ENCODE measurements around the gene ZNF821. TPM values are rescaled to one million over a fixed set of nuclear protein-coding genes. Genes with fewer than 3 reads are reported as not detected.

ZNF821 gene
- total RNA-seq, 1 donor from 2014 or later: 10.4 TPM

GRCh38 chr16:71893888-71894228 lies 9.9 kb upstream of the ZNF821 start:
- Mint-ChIP-seq H3K9me3 (ENCODE audit: unreplicated experiment) (no peaks in the 10 kb centered on the region), H3K36me3 (ENCODE audit: low read depth, unreplicated experiment) (peaks cover 2% of the 10 kb centered on the region), H3K4me3 (ENCODE audit: unreplicated experiment) (peak overlapping the region; percentile 100), H3K27me3 (ENCODE audit: low read depth, unreplicated experiment) (no peaks in the 10 kb centered on the region), H3K4me1 (ENCODE audit: low read depth, unreplicated experiment) (peaks cover 2% of the 10 kb centered on the region), H3K27ac (ENCODE audit: unreplicated experiment) (peak overlapping the region; percentile 98)
- H3K27me3 ChIP-seq (ENCODE audit: insufficient read depth, low read length): no peaks in the 10 kb centered on the region
- FAIRE-seq: no peak
- TF ChIP-seq EZH2 (IDR thresholded peaks at IDR 0.05; ENCODE audit: insufficient read depth, low read length): no peak
- TF ChIP-seq, protein P1, sequence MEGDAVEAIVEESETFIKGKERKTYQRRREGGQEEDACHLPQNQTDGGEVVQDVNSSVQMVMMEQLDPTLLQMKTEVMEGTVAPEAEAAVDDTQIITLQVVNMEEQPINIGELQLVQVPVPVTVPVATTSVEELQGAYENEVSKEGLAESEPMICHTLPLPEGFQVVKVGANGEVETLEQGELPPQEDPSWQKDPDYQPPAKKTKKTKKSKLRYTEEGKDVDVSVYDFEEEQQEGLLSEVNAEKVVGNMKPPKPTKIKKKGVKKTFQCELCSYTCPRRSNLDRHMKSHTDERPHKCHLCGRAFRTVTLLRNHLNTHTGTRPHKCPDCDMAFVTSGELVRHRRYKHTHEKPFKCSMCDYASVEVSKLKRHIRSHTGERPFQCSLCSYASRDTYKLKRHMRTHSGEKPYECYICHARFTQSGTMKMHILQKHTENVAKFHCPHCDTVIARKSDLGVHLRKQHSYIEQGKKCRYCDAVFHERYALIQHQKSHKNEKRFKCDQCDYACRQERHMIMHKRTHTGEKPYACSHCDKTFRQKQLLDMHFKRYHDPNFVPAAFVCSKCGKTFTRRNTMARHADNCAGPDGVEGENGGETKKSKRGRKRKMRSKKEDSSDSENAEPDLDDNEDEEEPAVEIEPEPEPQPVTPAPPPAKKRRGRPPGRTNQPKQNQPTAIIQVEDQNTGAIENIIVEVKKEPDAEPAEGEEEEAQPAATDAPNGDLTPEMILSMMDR (IDR thresholded peaks at IDR 0.05; ENCODE audit: insufficient read depth, low read depth, low read length): no peak
- H3K4me2 ChIP-seq (ENCODE audit: low read length): peak overlapping the region; percentile 90
- H3K79me2 ChIP-seq (ENCODE audit: insufficient read depth, low read length): peaks cover 36% of the 10 kb centered on the region
- peaks cover 13% of the 10 kb centered on the region for H3K4me1 ChIP-seq (ENCODE audit: insufficient read depth, low read length)
- no peak for DNase-seq (ENCODE audit: low read depth)
- H3K27ac ChIP-seq (ENCODE audit: low read depth, low read length): peak overlapping the region; percentile 24
- no peaks in the 10 kb centered on the region for H3K9me3 ChIP-seq (ENCODE audit: insufficient read depth, low read depth, low read length)
- H3K36me3 ChIP-seq (ENCODE audit: insufficient read depth, low read length): no peaks in the 10 kb centered on the region
- H4K20me1 ChIP-seq (ENCODE audit: insufficient read depth, low read length): peaks cover 29% of the 10 kb centered on the region
- H3K9ac ChIP-seq (ENCODE audit: low read length): peak overlapping the region; percentile 97
- H3K4me3 ChIP-seq (ENCODE audit: insufficient read depth, low read depth, low read length): peak overlapping the region; percentile 90
- H2AFZ ChIP-seq (ENCODE audit: low read depth, low read length): peak overlapping the region; percentile 85

- H3K9me3 ChIP-seq (ENCODE audit: insufficient read depth, low read depth, low read length): no peaks in the 10 kb centered on the region
- H2AFZ ChIP-seq (ENCODE audit: low read depth, low read length): no peak overlapping the region
- H3K36me3 ChIP-seq (ENCODE audit: insufficient read depth, low read length): no peaks in the 10 kb centered on the region
- H3K4me3 ChIP-seq (ENCODE audit: insufficient read depth, low read depth, low read length): no peak overlapping the region
- no peaks in the 10 kb centered on the region for H3K27me3 ChIP-seq (ENCODE audit: insufficient read depth, low read length)
- no peak overlapping the region for H3K4me2 ChIP-seq (ENCODE audit: low read length)
- H3K4me1 ChIP-seq (ENCODE audit: insufficient read depth, low read length): no peaks in the 10 kb centered on the region
- H3K79me2 ChIP-seq (ENCODE audit: insufficient read depth, low read length): no peaks in the 10 kb centered on the region
- FAIRE-seq (no peak), DNase-seq (ENCODE audit: low read depth) (no peak)
- H3K4me1 Mint-ChIP-seq (ENCODE audit: low read depth, unreplicated experiment): no peaks in the 10 kb centered on the region
- H3K4me3 Mint-ChIP-seq (ENCODE audit: unreplicated experiment): no peak overlapping the region
- TF ChIP-seq EZH2 (IDR thresholded peaks at IDR 0.05; ENCODE audit: insufficient read depth, low read length): no peak
- TF ChIP-seq, protein P1 (IDR thresholded peaks at IDR 0.05; ENCODE audit: insufficient read depth, low read depth, low read length): no peak
- no peaks in the 10 kb centered on the region for H3K36me3 Mint-ChIP-seq (ENCODE audit: low read depth, unreplicated experiment)
- no peak overlapping the region for H3K27ac Mint-ChIP-seq (ENCODE audit: unreplicated experiment)
- no peak overlapping the region for H3K9ac ChIP-seq (ENCODE audit: low read length)
- H3K27ac ChIP-seq (ENCODE audit: low read depth, low read length): no peak overlapping the region
- no peaks in the 10 kb centered on the region for H3K9me3 Mint-ChIP-seq (ENCODE audit: unreplicated experiment)
- no peaks in the 10 kb centered on the region for H4K20me1 ChIP-seq (ENCODE audit: insufficient read depth, low read length)
- no peaks in the 10 kb centered on the region for H3K27me3 Mint-ChIP-seq (ENCODE audit: low read depth, unreplicated experiment)
Measured at GRCh38 chr16:71889147-71889546, 5.2 kb upstream of the ZNF821 start.

- FAIRE-seq (no peak), DNase-seq (ENCODE audit: low read depth) (no peak)
- peaks cover 9% of the 10 kb centered on the region for H3K4me1 ChIP-seq (ENCODE audit: insufficient read depth, low read length)
- peaks cover 8% of the 10 kb centered on the region for H4K20me1 ChIP-seq (ENCODE audit: insufficient read depth, low read length)
- H3K4me3 ChIP-seq (ENCODE audit: insufficient read depth, low read depth, low read length): no peak overlapping the region
- Mint-ChIP-seq H3K27me3 (ENCODE audit: low read depth, unreplicated experiment) (no peaks in the 10 kb centered on the region), H3K36me3 (ENCODE audit: low read depth, unreplicated experiment) (peaks cover under 1% of the 10 kb centered on the region), H3K4me3 (ENCODE audit: unreplicated experiment) (peak overlapping the region; percentile 93), H3K9me3 (ENCODE audit: unreplicated experiment) (no peaks in the 10 kb centered on the region), H3K27ac (ENCODE audit: unreplicated experiment) (peak overlapping the region; percentile 81), H3K4me1 (ENCODE audit: low read depth, unreplicated experiment) (peaks cover 3% of the 10 kb centered on the region)
- no peak overlapping the region for H3K27ac ChIP-seq (ENCODE audit: low read depth, low read length)
- no peaks in the 10 kb centered on the region for H3K27me3 ChIP-seq (ENCODE audit: insufficient read depth, low read length)
- no peaks in the 10 kb centered on the region for H3K9me3 ChIP-seq (ENCODE audit: insufficient read depth, low read depth, low read length)
- H3K36me3 ChIP-seq (ENCODE audit: insufficient read depth, low read length): peaks cover 5% of the 10 kb centered on the region
- H2AFZ ChIP-seq (ENCODE audit: low read depth, low read length): no peak overlapping the region
- no peaks in the 10 kb centered on the region for H3K79me2 ChIP-seq (ENCODE audit: insufficient read depth, low read length)
- H3K9ac ChIP-seq (ENCODE audit: low read length): no peak overlapping the region
- TF ChIP-seq, protein P1 (IDR thresholded peaks at IDR 0.05; ENCODE audit: insufficient read depth, low read depth, low read length): no peak
- TF ChIP-seq EZH2 (IDR thresholded peaks at IDR 0.05; ENCODE audit: insufficient read depth, low read length): no peak
- H3K4me2 ChIP-seq (ENCODE audit: low read length): no peak overlapping the region
Measured at GRCh38 chr16:71885261-71885650, 1.3 kb upstream of the ZNF821 start.
